Measurements from ENCODE around the gene GPC1. TPM values are rescaled to one million over a fixed set of nuclear protein-coding genes. Genes with fewer than 3 reads are reported as not detected.

GPC1 gene
- total RNA-seq, 4 donors from 2014 or later, result 4.4 to 18.2 (median 7.1) TPM

GRCh38 chr2:240502430-240503121, 67.1 kb downstream of the GPC1 start:
- no peaks in the 10 kb centered on the region for H3K9me3 ChIP-seq
- no peaks in the 10 kb centered on the region for H3K4me1 ChIP-seq
- H3K4me3 ChIP-seq, result no peak overlapping the region
- no peaks in the 10 kb centered on the region for H3K27me3 ChIP-seq
- DNase-seq, result peak in 1 of 3 donors; percentile 32
- TF ChIP-seq CTCF (IDR thresholded peaks at IDR 0.05), result no peak
- TF ChIP-seq POLR2A (IDR thresholded peaks at IDR 0.05), result no peak
- peaks cover 0 to 23% (median 0%) of the 10 kb centered on the region in 3 donors for H3K36me3 ChIP-seq
- H3K27ac ChIP-seq, result no peak overlapping the region

GRCh38 chr2:240503375-240503774, 67.9 kb downstream of the GPC1 start:
- Histone ChIP-seq H3K27me3 (no peaks in the 10 kb centered on the region), H3K4me3 (no peak overlapping the region), H3K9me3 (no peaks in the 10 kb centered on the region), H3K4me1 (no peaks in the 10 kb centered on the region), H3K27ac (no peak overlapping the region), H3K36me3 (peaks cover 0 to 18% (median 0%) of the 10 kb centered on the region in 3 donors)
- TF ChIP-seq CTCF (IDR thresholded peaks at IDR 0.05) (no peak), POLR2A (IDR thresholded peaks at IDR 0.05) (no peak)
- DNase-seq, result peak in 1 of 3 donors; percentile 36

GRCh38 chr2:240503848-240504247, 68.4 kb downstream of the GPC1 start:
- TF ChIP-seq CTCF (IDR thresholded peaks at IDR 0.05), result no peak
- TF ChIP-seq POLR2A (IDR thresholded peaks at IDR 0.05), result no peak
- Histone ChIP-seq H3K27me3 (no peaks in the 10 kb centered on the region), H3K27ac (no peak overlapping the region), H3K9me3 (no peaks in the 10 kb centered on the region), H3K4me3 (no peak overlapping the region), H3K4me1 (no peaks in the 10 kb centered on the region), H3K36me3 (peaks cover 0 to 14% (median 0%) of the 10 kb centered on the region in 3 donors)
- DNase-seq, result peak in 1 of 3 donors; percentile 32

- no peak for DNase-seq
These were observed 70.4 kb downstream of the GPC1 start for GRCh38 chr2:240505910-240506309.

GRCh38 chr2:240506406-240507059, 71.1 kb downstream of the GPC1 start:
- TF ChIP-seq CTCF (IDR thresholded peaks at IDR 0.05) (no peak), POLR2A (IDR thresholded peaks at IDR 0.05) (no peak)
- no peaks in the 10 kb centered on the region for H3K9me3 ChIP-seq
- H3K4me3 ChIP-seq, result no peak overlapping the region
- H3K36me3 ChIP-seq, result peaks cover 0 to 5% (median 0%) of the 10 kb centered on the region in 3 donors
- H3K27ac ChIP-seq, result no peak overlapping the region
- no peaks in the 10 kb centered on the region for H3K4me1 ChIP-seq
- DNase-seq, result no peak
- no peaks in the 10 kb centered on the region for H3K27me3 ChIP-seq

More at GRCh38 chr2:240505910-240506309, 70.4 kb downstream of the GPC1 start:
- TF ChIP-seq CTCF (IDR thresholded peaks at IDR 0.05) (no peak), POLR2A (IDR thresholded peaks at IDR 0.05) (no peak)
- Histone ChIP-seq H3K27ac (no peak overlapping the region), H3K36me3 (no peaks in the 10 kb centered on the region), H3K4me1 (no peaks in the 10 kb centered on the region), H3K4me3 (no peak overlapping the region), H3K27me3 (no peaks in the 10 kb centered on the region), H3K9me3 (no peaks in the 10 kb centered on the region)

All from Peyer's patch (tissue), 4 donors.